Measurements from ENCODE around the gene OVOL3.

DNA sequence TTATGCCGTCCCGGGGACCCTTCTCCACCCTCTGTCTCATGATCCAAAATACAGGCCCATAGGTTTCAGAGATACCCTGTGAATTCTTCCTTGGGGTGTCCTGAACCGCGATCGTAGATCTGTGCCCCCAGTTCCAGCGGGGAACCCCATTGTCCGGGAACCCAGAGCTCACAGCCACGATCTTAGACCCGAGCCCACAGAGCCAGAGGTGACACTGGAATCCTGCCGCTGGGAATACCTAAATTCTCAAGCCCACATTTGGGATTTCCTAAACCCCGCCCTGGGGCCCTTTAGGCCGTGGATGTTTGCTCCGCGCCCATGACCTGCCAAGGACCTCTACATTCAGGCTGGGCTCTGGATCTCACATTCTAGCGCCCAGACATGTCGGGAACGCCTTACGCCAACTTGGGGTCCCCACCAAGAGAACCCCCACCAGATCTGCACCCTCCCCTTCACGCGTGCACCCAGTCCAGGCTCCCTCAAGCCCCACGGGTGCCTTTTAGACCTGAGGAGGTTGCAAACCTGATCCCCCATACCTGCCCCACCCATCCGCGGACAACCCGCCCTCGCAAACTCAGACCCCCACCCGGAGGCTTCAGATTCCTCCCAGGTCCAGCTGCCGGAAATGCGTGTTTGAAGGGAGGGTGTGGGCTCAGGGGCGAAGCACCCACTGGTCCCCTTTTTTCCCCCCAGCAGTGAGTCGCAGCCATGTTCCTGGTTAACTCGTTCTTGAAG lies 29.5 kb downstream of the OVOL3 start:
- TF ChIP-seq, protein P1, sequence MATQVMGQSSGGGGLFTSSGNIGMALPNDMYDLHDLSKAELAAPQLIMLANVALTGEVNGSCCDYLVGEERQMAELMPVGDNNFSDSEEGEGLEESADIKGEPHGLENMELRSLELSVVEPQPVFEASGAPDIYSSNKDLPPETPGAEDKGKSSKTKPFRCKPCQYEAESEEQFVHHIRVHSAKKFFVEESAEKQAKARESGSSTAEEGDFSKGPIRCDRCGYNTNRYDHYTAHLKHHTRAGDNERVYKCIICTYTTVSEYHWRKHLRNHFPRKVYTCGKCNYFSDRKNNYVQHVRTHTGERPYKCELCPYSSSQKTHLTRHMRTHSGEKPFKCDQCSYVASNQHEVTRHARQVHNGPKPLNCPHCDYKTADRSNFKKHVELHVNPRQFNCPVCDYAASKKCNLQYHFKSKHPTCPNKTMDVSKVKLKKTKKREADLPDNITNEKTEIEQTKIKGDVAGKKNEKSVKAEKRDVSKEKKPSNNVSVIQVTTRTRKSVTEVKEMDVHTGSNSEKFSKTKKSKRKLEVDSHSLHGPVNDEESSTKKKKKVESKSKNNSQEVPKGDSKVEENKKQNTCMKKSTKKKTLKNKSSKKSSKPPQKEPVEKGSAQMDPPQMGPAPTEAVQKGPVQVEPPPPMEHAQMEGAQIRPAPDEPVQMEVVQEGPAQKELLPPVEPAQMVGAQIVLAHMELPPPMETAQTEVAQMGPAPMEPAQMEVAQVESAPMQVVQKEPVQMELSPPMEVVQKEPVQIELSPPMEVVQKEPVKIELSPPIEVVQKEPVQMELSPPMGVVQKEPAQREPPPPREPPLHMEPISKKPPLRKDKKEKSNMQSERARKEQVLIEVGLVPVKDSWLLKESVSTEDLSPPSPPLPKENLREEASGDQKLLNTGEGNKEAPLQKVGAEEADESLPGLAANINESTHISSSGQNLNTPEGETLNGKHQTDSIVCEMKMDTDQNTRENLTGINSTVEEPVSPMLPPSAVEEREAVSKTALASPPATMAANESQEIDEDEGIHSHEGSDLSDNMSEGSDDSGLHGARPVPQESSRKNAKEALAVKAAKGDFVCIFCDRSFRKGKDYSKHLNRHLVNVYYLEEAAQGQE (IDR thresholded peaks at IDR 0.05; ENCODE audit: insufficient replicate concordance, low read depth), result no peak
- TF ChIP-seq CTCF (IDR thresholded peaks at IDR 0.05; ENCODE audit: insufficient read depth, low read length) (no peak), POLR2AphosphoS5 (IDR thresholded peaks at IDR 0.05; ENCODE audit: low read depth) (no peak), GABPA (IDR thresholded peaks at IDR 0.05; ENCODE audit: low read depth) (no peak), SPI1 (IDR thresholded peaks at IDR 0.05; ENCODE audit: borderline replicate concordance, low read depth) (no peak)

Data from HL-60 (cell line).